Rectal smooth muscle tissue (tissue), 1 donor: ENCODE measurements around the gene CRTC1.
A peak's percentile ranks its signal among the peaks of the same experiment; 100 is the strongest.

Experiments
- H3K27ac ChIP-seq: one replicate; pipeline ENCODE4 v1.7.0; 2013; ENCODE audit warnings: low read depth, low read length, inconsistent platforms
- H3K27me3 ChIP-seq: one replicate; pipeline ENCODE4 v1.7.0; 2013; ENCODE audit warnings: low read length; ENCODE audit not compliant: control insufficient read depth, insufficient read depth
- H3K36me3 ChIP-seq: one replicate; pipeline ENCODE4 v1.7.0; 2013; ENCODE audit warnings: low read length; ENCODE audit not compliant: control insufficient read depth, insufficient read depth
- H3K4me1 ChIP-seq: one replicate; pipeline ENCODE4 v1.7.0; 2013; ENCODE audit warnings: low read length; ENCODE audit not compliant: control insufficient read depth, insufficient read depth
- H3K4me3 ChIP-seq: one replicate; pipeline ENCODE4 v1.7.0; 2013; ENCODE audit warnings: low read length
- H3K9ac ChIP-seq: one replicate; pipeline ENCODE4 v1.7.0; 2013; ENCODE audit warnings: low read length

CRTC1 gene

GRCh38 chr19:18700501-18701249 is 17.2 kb downstream of the CRTC1 start:
- Histone ChIP-seq H3K36me3 (no peaks in the 10 kb centered on the region), H3K4me1 (peaks cover 9% of the 10 kb centered on the region), H3K27me3 (no peaks in the 10 kb centered on the region), H3K27ac (peak overlapping the region; percentile 80), H3K4me3 (peak overlapping the region; percentile 71), H3K9ac (peak overlapping the region; percentile 75)

GRCh38 chr19:18701250-18701608 is 17.7 kb downstream of the CRTC1 start:
- Histone ChIP-seq H3K36me3 (no peaks in the 10 kb centered on the region), H3K4me1 (peaks cover 9% of the 10 kb centered on the region), H3K27ac (peak overlapping the region; percentile 80), H3K4me3 (peak overlapping the region; percentile 71), H3K27me3 (no peaks in the 10 kb centered on the region), H3K9ac (no peak overlapping the region)

GRCh38 chr19:18704054-18704453 is 20.6 kb downstream of the CRTC1 start:
- Histone ChIP-seq H3K4me1 (peaks cover 9% of the 10 kb centered on the region), H3K27me3 (no peaks in the 10 kb centered on the region), H3K36me3 (no peaks in the 10 kb centered on the region), H3K4me3 (no peak overlapping the region), H3K27ac (no peak overlapping the region), H3K9ac (no peak overlapping the region)

- peaks cover 9% of the 10 kb centered on the region for H3K4me1 ChIP-seq
- H3K27ac ChIP-seq, result no peak overlapping the region
- no peaks in the 10 kb centered on the region for H3K36me3 ChIP-seq
- H3K27me3 ChIP-seq, result no peaks in the 10 kb centered on the region
- H3K9ac ChIP-seq, result no peak overlapping the region
- H3K4me3 ChIP-seq, result no peak overlapping the region
Observed at GRCh38 chr19:18704971-18705370, 21.5 kb downstream of the CRTC1 start.

- peaks cover 4% of the 10 kb centered on the region for H3K4me1 ChIP-seq
- no peak overlapping the region for H3K27ac ChIP-seq
- no peaks in the 10 kb centered on the region for H3K27me3 ChIP-seq
- no peaks in the 10 kb centered on the region for H3K36me3 ChIP-seq
- H3K9ac ChIP-seq, result no peak overlapping the region
- no peak overlapping the region for H3K4me3 ChIP-seq
Observed at GRCh38 chr19:18708452-18709231, 25.2 kb downstream of the CRTC1 start.

GRCh38 chr19:18709546-18709945 is 26.1 kb downstream of the CRTC1 start:
- Histone ChIP-seq H3K27ac (no peak overlapping the region), H3K9ac (no peak overlapping the region), H3K4me1 (peaks cover 4% of the 10 kb centered on the region), H3K36me3 (no peaks in the 10 kb centered on the region), H3K27me3 (no peaks in the 10 kb centered on the region), H3K4me3 (no peak overlapping the region)

- Histone ChIP-seq H3K4me1 (peaks cover 4% of the 10 kb centered on the region), H3K36me3 (peaks cover under 1% of the 10 kb centered on the region), H3K27ac (no peak overlapping the region), H3K9ac (no peak overlapping the region), H3K4me3 (no peak overlapping the region), H3K27me3 (no peaks in the 10 kb centered on the region)
Observed at GRCh38 chr19:18710186-18710585, 26.7 kb downstream of the CRTC1 start.

- H3K36me3 ChIP-seq, result peaks cover 3% of the 10 kb centered on the region
- H3K27me3 ChIP-seq, result no peaks in the 10 kb centered on the region
- H3K9ac ChIP-seq, result no peak overlapping the region
- H3K4me3 ChIP-seq, result no peak overlapping the region
- H3K4me1 ChIP-seq, result peaks cover 4% of the 10 kb centered on the region
- H3K27ac ChIP-seq, result no peak overlapping the region
Observed at GRCh38 chr19:18710996-18711751, 27.7 kb downstream of the CRTC1 start.

- H3K27ac ChIP-seq, result no peak overlapping the region
- H3K9ac ChIP-seq, result no peak overlapping the region
- H3K27me3 ChIP-seq, result no peaks in the 10 kb centered on the region
- H3K36me3 ChIP-seq, result peaks cover 3% of the 10 kb centered on the region
- H3K4me1 ChIP-seq, result peaks cover 4% of the 10 kb centered on the region
- no peak overlapping the region for H3K4me3 ChIP-seq
Observed at GRCh38 chr19:18711893-18712292, 28.4 kb downstream of the CRTC1 start.

- peaks cover 4% of the 10 kb centered on the region for H3K4me1 ChIP-seq
- H3K27me3 ChIP-seq, result no peaks in the 10 kb centered on the region
- H3K4me3 ChIP-seq, result no peak overlapping the region
- H3K27ac ChIP-seq, result no peak overlapping the region
- H3K9ac ChIP-seq, result no peak overlapping the region
- H3K36me3 ChIP-seq, result peaks cover 3% of the 10 kb centered on the region
Observed at GRCh38 chr19:18712981-18713380, 29.5 kb downstream of the CRTC1 start.

- no peak overlapping the region for H3K4me3 ChIP-seq
- H3K36me3 ChIP-seq, result peaks cover 3% of the 10 kb centered on the region
- H3K4me1 ChIP-seq, result peaks cover 4% of the 10 kb centered on the region
- no peak overlapping the region for H3K27ac ChIP-seq
- no peaks in the 10 kb centered on the region for H3K27me3 ChIP-seq
- H3K9ac ChIP-seq, result no peak overlapping the region
Observed at GRCh38 chr19:18713550-18714117, 30.2 kb downstream of the CRTC1 start.

GRCh38 chr19:18715416-18715815 is 31.9 kb downstream of the CRTC1 start:
- Histone ChIP-seq H3K9ac (no peak overlapping the region), H3K36me3 (peaks cover 3% of the 10 kb centered on the region)

More at GRCh38 chr19:18715416-18715815, 31.9 kb downstream of the CRTC1 start:
- Histone ChIP-seq H3K27ac (no peak overlapping the region), H3K4me3 (no peak overlapping the region), H3K4me1 (peaks cover 4% of the 10 kb centered on the region), H3K27me3 (no peaks in the 10 kb centered on the region)
